ENCODE data around the gene TRAF7.

GRCh38 chr16:2177561-2177960 is 22.0 kb downstream of the TRAF7 start:
- TF ChIP-seq, protein P1, sequence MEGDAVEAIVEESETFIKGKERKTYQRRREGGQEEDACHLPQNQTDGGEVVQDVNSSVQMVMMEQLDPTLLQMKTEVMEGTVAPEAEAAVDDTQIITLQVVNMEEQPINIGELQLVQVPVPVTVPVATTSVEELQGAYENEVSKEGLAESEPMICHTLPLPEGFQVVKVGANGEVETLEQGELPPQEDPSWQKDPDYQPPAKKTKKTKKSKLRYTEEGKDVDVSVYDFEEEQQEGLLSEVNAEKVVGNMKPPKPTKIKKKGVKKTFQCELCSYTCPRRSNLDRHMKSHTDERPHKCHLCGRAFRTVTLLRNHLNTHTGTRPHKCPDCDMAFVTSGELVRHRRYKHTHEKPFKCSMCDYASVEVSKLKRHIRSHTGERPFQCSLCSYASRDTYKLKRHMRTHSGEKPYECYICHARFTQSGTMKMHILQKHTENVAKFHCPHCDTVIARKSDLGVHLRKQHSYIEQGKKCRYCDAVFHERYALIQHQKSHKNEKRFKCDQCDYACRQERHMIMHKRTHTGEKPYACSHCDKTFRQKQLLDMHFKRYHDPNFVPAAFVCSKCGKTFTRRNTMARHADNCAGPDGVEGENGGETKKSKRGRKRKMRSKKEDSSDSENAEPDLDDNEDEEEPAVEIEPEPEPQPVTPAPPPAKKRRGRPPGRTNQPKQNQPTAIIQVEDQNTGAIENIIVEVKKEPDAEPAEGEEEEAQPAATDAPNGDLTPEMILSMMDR (IDR thresholded peaks at IDR 0.05) = no peak
- no peak for TF ChIP-seq EZH2 (IDR thresholded peaks at IDR 0.05; ENCODE audit: borderline replicate concordance, insufficient read depth, low read depth, low read length, poor library complexity, severe bottlenecking)
